MM.1S (cell line): Measurements from ENCODE around the gene UBE2F.

ENCODE experiments used
- DNase-seq: peaks from one replicate; pipeline ENCODE4 v3.0.0-alpha.2; 2015
- H2AFZ ChIP-seq: fragments of 300-600 bp; sonication (generic); 2 replicates; pipeline ENCODE4 v1.6.0; 2016; ENCODE audit warnings: antibody characterized with exemption, low read length
- H3F3A ChIP-seq: fragments of 300-600 bp; sonication (generic); 2 replicates; pipeline ENCODE4 v1.6.1; 2016; ENCODE audit warnings: mild to moderate bottlenecking, antibody characterized with exemption, low read length, moderate library complexity, mixed read lengths; ENCODE audit not compliant: insufficient read depth
- H3K27ac ChIP-seq: fragments of 300-600 bp; sonication (generic); 2 replicates; pipeline ENCODE4 v1.5.1; 2016; ENCODE audit warnings: mild to moderate bottlenecking, low read length
- H3K27me3 ChIP-seq: fragments of 300-600 bp; sonication (generic); replicated peaks from 2 replicates; pipeline ENCODE4 v1.6.0; 2016; ENCODE audit warnings: low read length; ENCODE audit not compliant: insufficient read depth
- H3K36me3 ChIP-seq: fragments of 300-600 bp; sonication (generic); replicated peaks from 2 replicates; pipeline ENCODE4 v1.6.1; 2016; ENCODE audit warnings: mild to moderate bottlenecking, low read length, mixed read lengths; ENCODE audit not compliant: insufficient read depth
- H3K4me1 ChIP-seq: fragments of 300-600 bp; sonication (generic); 2 replicates; pipeline ENCODE4 v1.6.1; 2016; ENCODE audit warnings: low read length, mixed read lengths
- H3K4me2 ChIP-seq: fragments of 300-600 bp; sonication (generic); 2 replicates; pipeline ENCODE4 v1.6.0; 2016; ENCODE audit warnings: low read depth, low read length
- H3K4me3 ChIP-seq: fragments of 300-600 bp; sonication (generic); 2 replicates; pipeline ENCODE4 v1.5.1; 2016; ENCODE audit warnings: low read length, mixed read lengths
- H3K79me2 ChIP-seq: fragments of 300-600 bp; sonication (generic); 2 replicates; pipeline ENCODE4 v1.6.1; 2016; ENCODE audit warnings: mixed run types, low read length, mixed read lengths
- H3K9ac ChIP-seq: fragments of 300-600 bp; sonication (generic); 2 replicates; pipeline ENCODE4 v1.6.1; 2016; ENCODE audit warnings: low read length, mixed read lengths
- H3K9me2 ChIP-seq: fragments of 300-600 bp; sonication (generic); replicated peaks from 2 replicates; pipeline ENCODE4 v1.6.1; 2016; ENCODE audit warnings: mild to moderate bottlenecking, low read length, mixed read lengths; ENCODE audit not compliant: insufficient read depth
- H3K9me3 ChIP-seq: fragments of 300-600 bp; sonication (generic); replicated peaks from 2 replicates; pipeline ENCODE4 v1.6.1; 2016; ENCODE audit warnings: mild to moderate bottlenecking, low read length, mixed read lengths; ENCODE audit not compliant: insufficient read depth
- H4K20me1 ChIP-seq: fragments of 300-600 bp; sonication (generic); 2 replicates; pipeline ENCODE4 v1.6.1; 2016; ENCODE audit warnings: mild to moderate bottlenecking, low read length, moderate library complexity, mixed read lengths; ENCODE audit not compliant: insufficient read depth
- CTCF ChIP-seq: fragments of 300-600 bp; sonication (generic); IDR thresholded peaks from 2 replicates; pipeline ENCODE4 v1.5.1; 2016; ENCODE audit warnings: antibody characterized with exemption, low read length, mixed read lengths
- EZH2 ChIP-seq: fragments of 300-600 bp; sonication (generic); optimal IDR thresholded peaks from 2 replicates; pipeline ENCODE3; 2017; ENCODE audit warnings: low read depth, mild to moderate bottlenecking, antibody characterized with exemption, low read length, mixed read lengths
- EZH2phosphoT487 ChIP-seq: fragments of 300-600 bp; sonication (generic); IDR thresholded peaks from 2 replicates; pipeline ENCODE4 v1.6.1; 2018; ENCODE audit warnings: antibody characterized with exemption, low read length

Gene UBE2F

GRCh38 chr2:238090887-238091286, 124.1 kb downstream of the UBE2F start:
- Histone ChIP-seq H4K20me1 (no peaks in the 10 kb centered on the region), H3K4me3 (no peak overlapping the region), H3K4me2 (no peak overlapping the region), H3K27ac (no peak overlapping the region), H3K9me2 (no peaks in the 10 kb centered on the region), H3K79me2 (no peaks in the 10 kb centered on the region), H3K9ac (no peak overlapping the region), H3K9me3 (no peaks in the 10 kb centered on the region), H3K4me1 (no peaks in the 10 kb centered on the region), H3F3A (no peaks in the 10 kb centered on the region), H3K36me3 (no peaks in the 10 kb centered on the region), H3K27me3 (no peaks in the 10 kb centered on the region), H2AFZ (no peak overlapping the region)
- DNase-seq, result no peak
- TF ChIP-seq EZH2, result no peak
- no peak for TF ChIP-seq EZH2phosphoT487
- no peak for TF ChIP-seq CTCF

- no peaks in the 10 kb centered on the region for H3K36me3 ChIP-seq
- no peak overlapping the region for H2AFZ ChIP-seq
- no peaks in the 10 kb centered on the region for H4K20me1 ChIP-seq
- H3K79me2 ChIP-seq, result no peaks in the 10 kb centered on the region
- H3K4me1 ChIP-seq, result no peaks in the 10 kb centered on the region
- H3K9ac ChIP-seq, result no peak overlapping the region
- no peak overlapping the region for H3K27ac ChIP-seq
- no peaks in the 10 kb centered on the region for H3K9me2 ChIP-seq
- H3K4me2 ChIP-seq, result no peak overlapping the region
- TF ChIP-seq EZH2 (no peak), EZH2phosphoT487 (no peak), CTCF (no peak)
- no peak overlapping the region for H3K4me3 ChIP-seq
- H3K9me3 ChIP-seq, result no peaks in the 10 kb centered on the region
- H3F3A ChIP-seq, result no peaks in the 10 kb centered on the region
- no peak for DNase-seq
- no peaks in the 10 kb centered on the region for H3K27me3 ChIP-seq
These were observed 124.7 kb downstream of the UBE2F start for GRCh38 chr2:238091436-238092060.
